H1 (cell line): ENCODE results near the gene ZNF775. TPM values are rescaled to one million over a fixed set of nuclear protein-coding genes. Genes with fewer than 3 reads are reported as not detected.
A peak's percentile ranks its signal among the peaks of the same experiment; 100 is the strongest.

Experiments used
- CTCF ChIA-PET: fragments of 300-600 bp; sonication (Branson Sonifier 250); formaldehyde crosslinking; loops from one replicate; lab custom pipeline; 2021; ENCODE audit not compliant: partially characterized antibody; lab: Charles Lee
- POLR2A ChIA-PET: fragments of 300-600 bp; sonication (Branson Sonifier 250); formaldehyde crosslinking; loops from one replicate; lab custom pipeline; 2021; ENCODE audit warnings: inconsistent platforms; ENCODE audit not compliant: partially characterized antibody; lab: Charles Lee
- DNase-seq, 2 experiments: peaks; one replicate each; pipeline versions ENCODE4 v3.0.0 to v3.0.0-alpha.2; 2010 to 2022; ENCODE audit warnings: low spot score in 2 of 2, low read depth in 1 of 2, mixed read lengths in 1 of 2
- FAIRE-seq: peaks from 2 replicates; lab custom pipeline; 2011; peaks lifted over from hg19 to GRCh38; lab: Jason Lieb, UNC
- H2AFZ ChIP-seq: 2 replicates; pipeline ENCODE4 v1.8.1; 2012; ENCODE audit warnings: low read length, inconsistent platforms
- H2AK5ac ChIP-seq: 2 replicates; pipeline ENCODE4 v1.6.1; 2013; ENCODE audit warnings: low read depth, low read length
- H2BK120ac ChIP-seq: replicated peaks from 2 replicates; pipeline ENCODE3; 2013; ENCODE audit warnings: low read depth, low read length, inconsistent platforms
- H2BK12ac ChIP-seq: 2 replicates; pipeline ENCODE4 v1.6.1; 2013; ENCODE audit warnings: low read depth, low read length
- H2BK15ac ChIP-seq: 2 replicates; pipeline ENCODE4 v1.6.1; 2013; ENCODE audit warnings: low read length
- H2BK20ac ChIP-seq: 2 replicates; pipeline ENCODE4 v1.6.1; 2013; ENCODE audit warnings: low read length
- H2BK5ac ChIP-seq: 2 replicates; pipeline ENCODE4 v1.6.1; 2013; ENCODE audit warnings: low read depth, low read length
- H3K14ac ChIP-seq: 2 replicates; pipeline ENCODE4 v1.6.1; 2013; ENCODE audit warnings: inconsistent platforms; ENCODE audit not compliant: insufficient read length
- H3K18ac ChIP-seq: 2 replicates; pipeline ENCODE4 v1.6.1; 2013; ENCODE audit warnings: low read length; ENCODE audit errors: extremely low read depth
- H3K23ac ChIP-seq: 2 replicates; pipeline ENCODE4 v1.6.1; 2013; ENCODE audit warnings: inconsistent platforms; ENCODE audit not compliant: insufficient read length
- H3K23me2 ChIP-seq: 2 replicates; pipeline ENCODE4 v1.6.1; 2013; ENCODE audit warnings: low read depth, low read length
- H3K27ac ChIP-seq: 2 replicates; pipeline ENCODE4 v1.6.1; 2011; ENCODE audit warnings: low read depth, low read length, inconsistent platforms
- H3K27me3 ChIP-seq, 4 experiments: replicated peaks in 1 of 4; 1 replicate in 1 of 4; 2 replicates in 3 of 4; pipeline versions ENCODE4 v1.6.1 to v1.8.1; 2011 to 2013; ENCODE audit warnings: low read length in 3 of 4, mild to moderate bottlenecking in 3 of 4, inconsistent platforms in 2 of 4, mixed read lengths in 2 of 4, moderate library complexity in 1 of 4; ENCODE audit not compliant: control insufficient read depth in 3 of 4, insufficient read depth in 3 of 4; ENCODE audit errors: extremely low read depth in 1 of 4
- H3K36me3 ChIP-seq, 4 experiments: 2 replicates each; pipeline versions ENCODE4 v1.6.1 to v1.8.1; 2011 to 2013; ENCODE audit warnings: mild to moderate bottlenecking in 4 of 4, low read length in 3 of 4, moderate library complexity in 2 of 4, control low read depth in 1 of 4, inconsistent platforms in 1 of 4; ENCODE audit not compliant: insufficient read depth in 4 of 4, control insufficient read depth in 2 of 4
- H3K4ac ChIP-seq: replicated peaks from 2 replicates; pipeline ENCODE3; 2013; ENCODE audit warnings: low read length, low read depth, mixed read lengths, inconsistent platforms; ENCODE audit not compliant: insufficient read length
- H3K4me1 ChIP-seq, 4 experiments: replicated peaks in 1 of 4; 1 replicate in 1 of 4; 2 replicates in 3 of 4; pipeline versions ENCODE4 v1.6.1 to v1.8.1; 2011 to 2013; ENCODE audit warnings: low read length in 3 of 4, inconsistent platforms in 2 of 4, mixed read lengths in 1 of 4; ENCODE audit not compliant: insufficient read depth in 4 of 4, control insufficient read depth in 3 of 4
- H3K4me2 ChIP-seq, 2 experiments: 2 replicates each; pipeline versions ENCODE4 v1.6.1 to v1.8.1; 2011 to 2013; ENCODE audit warnings: low read depth in 2 of 2, low read length in 2 of 2, control low read depth in 1 of 2, inconsistent platforms in 1 of 2, mild to moderate bottlenecking in 1 of 2; ENCODE audit not compliant: insufficient read depth in 1 of 2
- H3K4me3 ChIP-seq, 4 experiments: fragments of 200-600, 300-600 bp in 1 of 4; sonication (generic), shearing (Covaris generic), sonication (Bioruptor Twin) in 1 of 4; 2 replicates each; pipeline versions ENCODE4 v1.5.1 to v1.8.1; 2011 to 2016; ENCODE audit warnings: low read length in 4 of 4, low read depth in 3 of 4, control low read depth in 2 of 4, inconsistent platforms in 2 of 4, mild to moderate bottlenecking in 2 of 4, mixed read lengths in 1 of 4, moderate library complexity in 1 of 4; ENCODE audit not compliant: insufficient read depth in 2 of 4; ENCODE audit errors: extremely low read depth in 1 of 4
- H3K56ac ChIP-seq: replicated peaks from 2 replicates; pipeline ENCODE3; 2013; ENCODE audit warnings: low read depth, mild to moderate bottlenecking, mixed read lengths, low read length, inconsistent platforms; ENCODE audit not compliant: insufficient read length
- H3K79me1 ChIP-seq: 2 replicates; pipeline ENCODE4 v1.6.1; 2013; ENCODE audit warnings: low read depth, low read length, control low read depth
- H3K79me2 ChIP-seq, 2 experiments: 2 replicates each; pipeline versions ENCODE4 v1.6.1 to v1.8.1; 2012 to 2013; ENCODE audit warnings: low read length in 2 of 2, mild to moderate bottlenecking in 2 of 2, inconsistent platforms in 1 of 2; ENCODE audit not compliant: insufficient read depth in 2 of 2, control insufficient read depth in 1 of 2
- H3K9ac ChIP-seq, 4 experiments: replicated peaks in 1 of 4; 1 replicate in 1 of 4; 2 replicates in 3 of 4; pipeline versions ENCODE4 v1.6.1 to v1.8.1; 2011 to 2013; ENCODE audit warnings: low read depth in 3 of 4, low read length in 3 of 4, control low read depth in 2 of 4, mild to moderate bottlenecking in 2 of 4, moderate library complexity in 2 of 4, inconsistent platforms in 1 of 4; ENCODE audit errors: extremely low read depth in 1 of 4
- H3K9me3 ChIP-seq, 2 experiments: 2 replicates each; pipeline versions ENCODE4 v1.6.1 to v1.8.1; 2012 to 2013; ENCODE audit warnings: mild to moderate bottlenecking in 2 of 2, moderate library complexity in 2 of 2, control low read depth in 1 of 2, inconsistent platforms in 1 of 2, low read depth in 1 of 2, low read length in 1 of 2, mixed read lengths in 1 of 2; ENCODE audit not compliant: insufficient read depth in 2 of 2
- H4K20me1 ChIP-seq, 2 experiments: replicated peaks in 1 of 2; 2 replicates each; pipeline versions ENCODE3 to v1.8.1; 2011 to 2013; ENCODE audit warnings: inconsistent platforms in 2 of 2, low read length in 2 of 2, mild to moderate bottlenecking in 1 of 2; ENCODE audit not compliant: insufficient read depth in 2 of 2, control insufficient read depth in 1 of 2
- H4K5ac ChIP-seq: 2 replicates; pipeline ENCODE4 v1.6.1; 2013; ENCODE audit warnings: low read length, low read depth, mixed read lengths, inconsistent platforms; ENCODE audit not compliant: insufficient read length
- H4K8ac ChIP-seq: 2 replicates; pipeline ENCODE4 v1.8.0; 2013; ENCODE audit warnings: mild to moderate bottlenecking, moderate library complexity, low read length, inconsistent platforms; ENCODE audit not compliant: insufficient read depth; ENCODE audit errors: extremely low read depth
- H4K91ac ChIP-seq: replicated peaks from 2 replicates; pipeline ENCODE3; 2013; ENCODE audit warnings: low read length, mixed read lengths, inconsistent platforms; ENCODE audit not compliant: insufficient read length
- BCL11A ChIP-seq, 2 experiments: IDR thresholded peaks; one replicate each; pipeline ENCODE4 v1.6.1; 2011; ENCODE audit warnings: low read depth in 2 of 2, low read length in 2 of 2, mild to moderate bottlenecking in 2 of 2
- CBX8 ChIP-seq: fragments of 300-800, 300-1000 bp; sonication (generic); IDR thresholded peaks from 2 replicates; pipeline ENCODE4 v1.7.1; 2016; ENCODE audit warnings: low read depth, low read length, borderline replicate concordance
- E2F6 ChIP-seq: IDR thresholded peaks from 2 replicates; pipeline ENCODE4 v1.6.1; 2012; ENCODE audit warnings: inconsistent platforms
- KDM1A ChIP-seq: fragments of 200-600, 300-600 bp; sonication (generic); IDR thresholded peaks from 2 replicates; pipeline ENCODE4 v1.7.1; 2016; ENCODE audit warnings: mild to moderate bottlenecking, low read length, borderline replicate concordance
- POLR2A ChIP-seq, 2 experiments: IDR thresholded peaks; 1 replicate in 1 of 2; 2 replicates in 1 of 2; pipeline ENCODE4 v1.6.1; 2011; ENCODE audit warnings: low read depth in 2 of 2, low read length in 2 of 2, mild to moderate bottlenecking in 2 of 2; ENCODE audit errors: control extremely low read depth in 1 of 2
- POLR2AphosphoS5 ChIP-seq: IDR thresholded peaks from 2 replicates; pipeline ENCODE4 v1.6.1; 2011; ENCODE audit warnings: low read depth, low read length
- RBBP5 ChIP-seq: IDR thresholded peaks from 2 replicates; pipeline ENCODE4 v1.7.1; 2012; ENCODE audit warnings: low read depth, mild to moderate bottlenecking, inconsistent platforms, low read length, moderate library complexity, borderline replicate concordance
- SP4 ChIP-seq: IDR thresholded peaks from 2 replicates; pipeline ENCODE4 v1.6.1; 2012; ENCODE audit warnings: low read length, inconsistent platforms
- ZNF274 ChIP-seq: IDR thresholded peaks from 2 replicates; pipeline ENCODE4 v1.7.0; 2012; ENCODE audit warnings: low read length, borderline replicate concordance; ENCODE audit errors: extremely low read depth
- WGBS, 2 experiments: shearing (Covaris generic) in 1 of 2; methylation state at CpG; one replicate each; pipeline versions ENCODE4 v1.1.6 to v1.1.7; 2013 to 2015; ENCODE audit warnings: low lambda C conversion rate in 2 of 2, mixed read lengths in 2 of 2, inconsistent platforms in 1 of 2, low coverage in 1 of 2, missing lambda C conversion rate in 1 of 2; ENCODE audit not compliant: insufficient replicate concordance in 2 of 2, insufficient coverage in 1 of 2, insufficient read length in 1 of 2; ENCODE audit errors: extremely low coverage in 1 of 2, missing lambda C conversion rate in 1 of 2; 5-methylcytosine and 5-hydroxymethylcytosine counted together
- polyA plus RNA-seq, 7 experiments: library from polyadenylated mRNA; depleted of rRNA in 3 of 7; stranded (reverse) in 5 of 7; unstranded in 2 of 7; fragments of >200 nt in 5 of 7; fragments of 200-250 nt in 2 of 7; gene quantifications; 1 replicate in 5 of 7; 2 replicates in 1 of 7; 4 replicates in 1 of 7; pipeline versions ENCODE4 v1.2.1 to v1.2.3, GENCODE V29; 2011 to 2013; ENCODE audit warnings: missing spikeins in 2 of 7, mixed read lengths in 2 of 7
- total RNA-seq: library from RNA; stranded (reverse); fragmentation: NEBNext Ultra II Directional; extraction: Animal tissue kit (Norgen Biotek cat#: 25700); gene quantifications from 2 replicates; pipeline ENCODE4 v1.2.1, GENCODE V29; 2021

The ZNF775 gene
- total and polyA plus RNA-seq, 2 of the 8 experiments (the other 6 are each of a cell fraction or from before 2014, with no cell fraction given) = 13.6 to 21.5 TPM

- Histone ChIP-seq H2AFZ (no peak overlapping the region), H3K79me1 (no peaks in the 10 kb centered on the region), H2BK120ac (no peak overlapping the region), H3K4me2 (no peak overlapping the region), H3K9me3 (no peaks in the 10 kb centered on the region), H4K20me1 (no peaks in the 10 kb centered on the region), H3K27me3 (no peaks in the 10 kb centered on the region), H3K56ac (no peak overlapping the region), H3K18ac (peak overlapping the region; percentile 60), H3K27ac (no peak overlapping the region), H3K4me1 (peaks cover 0 to 3% (median 0%) of the 10 kb centered on the region in 4 experiments; a peak in 2 of 7 replicates), H4K8ac (no peak overlapping the region), H3K9ac (no peak overlapping the region), H3K4me3 (no peak overlapping the region), H3K14ac (no peak overlapping the region), H3K36me3 (no peaks in the 10 kb centered on the region), H2BK20ac (no peak overlapping the region), H3K79me2 (no peaks in the 10 kb centered on the region), H4K91ac (no peak overlapping the region), H4K5ac (no peak overlapping the region), H2BK12ac (no peak overlapping the region; the same call in 1 of the 2 replicates), H3K4ac (no peak overlapping the region), H3K23me2 (no peaks in the 10 kb centered on the region), H2AK5ac (no peak overlapping the region), H2BK15ac (no peak overlapping the region), H3K23ac (no peak overlapping the region), H2BK5ac (no peak overlapping the region)
- WGBS, 2 experiments = 88% methylated on average over 16 of the region's 17 CpGs; no CpG with 5 or more reads in 1 of the 2 experiments
- DNase-seq = peak in 1 of 2 experiments; percentile 41
- no peak for FAIRE-seq
- POLR2A ChIA-PET = interaction anchor here (0.6 to 1.2 kb wide), 7 partner anchors 13 to 98 kb away, joined by 3 to 4 read pairs (median 3); no protein-coding TSS in a partner anchor
- no peak for TF ChIP-seq BCL11A (IDR thresholded peaks at IDR 0.05; ENCODE audit: low read depth in 2 of 2, low read length in 2 of 2)
- TF ChIP-seq E2F6 = no peak
- no peak for TF ChIP-seq CBX8
- TF ChIP-seq RBBP5 = no peak
- TF ChIP-seq ZNF274 = no peak
- no peak for TF ChIP-seq SP4
- TF ChIP-seq POLR2AphosphoS5 = no peak
- TF ChIP-seq POLR2A (IDR thresholded peaks at IDR 0.05; ENCODE audit: control extremely low read depth in 1 of 2, low read depth in 2 of 2, low read length in 2 of 2) = no peak
- no peak for TF ChIP-seq KDM1A
- CTCF ChIA-PET = interaction anchor here (0.7 to 2.6 kb wide), 23 partner anchors 9 to 136 kb away, joined by 3 to 16 read pairs (median 4); partner anchors contain the start of gene RARRES2
These were observed 42.7 kb downstream of the ZNF775 start for GRCh38 chr7:150421831-150422230.
